ENCODE data around the gene SPINK4.

SPINK4 gene

DNA sequence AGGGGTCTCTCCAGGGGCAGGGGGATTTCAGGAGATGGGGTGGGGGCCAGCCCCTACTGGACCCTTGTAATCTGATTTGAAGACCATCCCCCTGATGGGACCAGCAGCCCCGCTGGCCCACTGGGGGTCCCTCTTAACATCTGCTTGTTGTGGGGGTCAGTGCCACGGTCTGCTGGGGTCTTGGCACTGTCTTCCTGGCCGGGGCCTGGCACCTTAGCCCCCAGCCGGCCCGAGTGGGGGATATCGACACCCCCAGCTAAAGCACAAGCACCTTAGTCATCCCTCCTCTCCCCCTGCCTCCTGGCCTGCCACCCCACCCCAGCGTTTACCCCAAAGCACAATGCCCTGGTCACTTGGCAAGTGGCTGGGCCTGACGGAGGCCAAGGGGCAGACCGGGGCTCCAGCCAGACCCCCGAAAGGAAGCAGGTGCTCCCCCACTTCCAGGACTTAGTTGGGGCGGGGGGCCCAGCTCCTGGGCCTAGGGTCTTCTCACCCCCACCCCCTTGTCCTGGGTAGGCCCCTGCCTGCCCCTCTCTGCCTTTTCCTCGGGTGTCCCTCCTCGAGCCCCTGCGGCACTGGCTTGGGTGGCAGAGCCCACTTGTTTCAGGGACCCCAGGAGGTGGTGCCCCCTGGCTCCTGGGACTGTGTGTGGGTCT is 49.0 kb downstream of the SPINK4 start:
- peak; percentile 7 for DNase-seq
- peaks cover 8% of the 10 kb centered on the region for H3K36me3 Mint-ChIP-seq (ENCODE audit: low read depth)
- H3K27ac Mint-ChIP-seq: no peak overlapping the region
- TF ChIP-seq, protein P1, sequence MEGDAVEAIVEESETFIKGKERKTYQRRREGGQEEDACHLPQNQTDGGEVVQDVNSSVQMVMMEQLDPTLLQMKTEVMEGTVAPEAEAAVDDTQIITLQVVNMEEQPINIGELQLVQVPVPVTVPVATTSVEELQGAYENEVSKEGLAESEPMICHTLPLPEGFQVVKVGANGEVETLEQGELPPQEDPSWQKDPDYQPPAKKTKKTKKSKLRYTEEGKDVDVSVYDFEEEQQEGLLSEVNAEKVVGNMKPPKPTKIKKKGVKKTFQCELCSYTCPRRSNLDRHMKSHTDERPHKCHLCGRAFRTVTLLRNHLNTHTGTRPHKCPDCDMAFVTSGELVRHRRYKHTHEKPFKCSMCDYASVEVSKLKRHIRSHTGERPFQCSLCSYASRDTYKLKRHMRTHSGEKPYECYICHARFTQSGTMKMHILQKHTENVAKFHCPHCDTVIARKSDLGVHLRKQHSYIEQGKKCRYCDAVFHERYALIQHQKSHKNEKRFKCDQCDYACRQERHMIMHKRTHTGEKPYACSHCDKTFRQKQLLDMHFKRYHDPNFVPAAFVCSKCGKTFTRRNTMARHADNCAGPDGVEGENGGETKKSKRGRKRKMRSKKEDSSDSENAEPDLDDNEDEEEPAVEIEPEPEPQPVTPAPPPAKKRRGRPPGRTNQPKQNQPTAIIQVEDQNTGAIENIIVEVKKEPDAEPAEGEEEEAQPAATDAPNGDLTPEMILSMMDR (IDR thresholded peaks at IDR 0.05): no peak
- no peaks in the 10 kb centered on the region for H3K9me3 Mint-ChIP-seq
- H3K4me3 Mint-ChIP-seq: no peak overlapping the region
- H3K4me1 Mint-ChIP-seq: peaks cover 30% of the 10 kb centered on the region
- H3K27me3 Mint-ChIP-seq (ENCODE audit: low read depth, poor library complexity): no peaks in the 10 kb centered on the region

DNA sequence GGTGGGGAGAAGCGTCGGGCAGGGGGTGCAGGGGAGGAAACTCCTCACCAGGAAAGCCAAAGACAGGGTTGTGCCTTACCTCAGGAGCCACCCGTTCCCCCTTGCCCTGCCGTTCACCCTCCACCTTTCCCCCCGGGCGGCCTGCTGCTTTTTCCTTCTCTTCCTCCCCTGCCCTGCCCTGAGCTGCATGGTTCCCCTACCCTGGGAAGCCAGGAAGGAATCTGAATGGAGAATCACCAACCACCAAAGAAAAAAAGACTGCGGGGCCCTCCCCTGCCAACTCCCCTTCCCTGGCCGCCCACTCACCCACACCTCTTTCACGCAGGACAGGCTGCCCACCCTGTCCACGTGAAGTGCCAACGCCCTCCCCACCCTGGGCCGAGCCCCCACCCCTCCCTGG is 49.5 kb downstream of the SPINK4 start:
- Mint-ChIP-seq H3K27me3 (ENCODE audit: low read depth, poor library complexity) (no peaks in the 10 kb centered on the region), H3K36me3 (ENCODE audit: low read depth) (peaks cover 11% of the 10 kb centered on the region), H3K9me3 (no peaks in the 10 kb centered on the region), H3K4me3 (peak overlapping the region; percentile 97), H3K27ac (peak overlapping the region; percentile 99), H3K4me1 (peaks cover 31% of the 10 kb centered on the region)
- TF ChIP-seq, protein P1 (IDR thresholded peaks at IDR 0.05): no peak
- peak; percentile 13 for DNase-seq

DNA sequence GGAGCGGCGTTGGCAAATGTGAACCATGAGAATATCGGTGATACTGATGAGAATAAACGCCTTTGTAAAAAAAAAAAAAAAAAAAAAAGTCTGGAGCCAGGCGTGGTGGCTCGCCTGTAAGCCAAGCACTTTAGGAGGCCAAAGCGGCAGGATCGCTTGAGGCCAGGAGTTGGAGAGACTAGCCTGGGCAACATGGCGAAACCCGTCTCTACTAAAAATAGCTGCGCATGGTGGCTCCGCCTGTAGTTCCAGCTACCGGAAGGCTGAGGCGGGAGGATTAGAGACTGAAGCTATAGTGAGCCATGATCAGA is 49.9 kb downstream of the SPINK4 start:
- H3K9me3 Mint-ChIP-seq: no peaks in the 10 kb centered on the region
- peak overlapping the region; percentile 97 for H3K4me3 Mint-ChIP-seq
- H3K4me1 Mint-ChIP-seq: peaks cover 35% of the 10 kb centered on the region
- H3K27me3 Mint-ChIP-seq (ENCODE audit: low read depth, poor library complexity): no peaks in the 10 kb centered on the region
- peak overlapping the region; percentile 99 for H3K27ac Mint-ChIP-seq
- H3K36me3 Mint-ChIP-seq (ENCODE audit: low read depth): peaks cover 15% of the 10 kb centered on the region
- DNase-seq: no peak
- TF ChIP-seq, protein P1 (IDR thresholded peaks at IDR 0.05): no peak

DNA sequence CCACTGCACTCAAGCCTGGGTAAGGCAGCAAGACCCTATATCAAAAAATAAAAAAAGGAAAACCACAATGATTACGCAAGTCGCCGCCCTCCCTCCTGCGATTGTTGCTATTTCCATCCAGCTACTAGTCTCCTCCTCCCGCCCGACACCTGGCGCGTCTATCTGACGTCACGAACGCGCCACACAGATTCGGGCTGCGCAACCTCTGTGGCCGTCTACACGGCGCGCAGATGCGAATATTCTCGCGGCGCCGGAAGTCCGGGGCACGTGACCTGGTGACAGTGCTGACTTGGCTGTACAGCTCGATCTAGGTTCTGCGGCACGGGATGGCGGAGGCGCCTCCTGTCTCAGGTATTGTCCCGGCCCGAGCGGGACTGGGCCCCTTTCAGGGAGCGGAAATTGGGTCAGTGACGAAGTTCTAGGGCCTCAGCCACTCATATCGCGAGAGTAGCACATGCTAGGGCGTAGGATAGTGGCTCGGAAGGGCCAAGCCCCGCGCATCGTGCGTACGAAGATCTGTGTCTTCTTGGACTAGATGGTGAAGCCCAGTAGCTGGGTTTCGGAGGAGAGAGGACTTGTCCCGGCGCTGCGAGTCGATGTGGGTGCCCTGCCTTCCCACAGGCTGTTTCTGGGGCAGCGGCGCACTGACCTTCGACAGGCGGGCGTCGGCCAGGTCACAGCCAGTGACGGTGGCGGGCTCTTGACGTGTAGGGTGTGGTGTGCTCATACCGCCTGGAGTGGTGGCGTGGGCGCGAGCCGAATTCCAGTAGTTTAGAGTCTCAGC is 50.5 kb downstream of the SPINK4 start, which contains the start of gene NFX1:
Gene NFX1 (plus strand): TSS at position 270 of the 784 bp plus-strand sequence. CDS start 57 bp downstream, at position 327.
- Mint-ChIP-seq H3K4me3 (peak within 1 kb of the TSS; percentile 97), H3K27me3 (ENCODE audit: low read depth, poor library complexity) (no peaks in the 10 kb centered on the region), H3K27ac (peak within 1 kb of the TSS; percentile 99), H3K9me3 (no peaks in the 10 kb centered on the region), H3K4me1 (peaks cover 35% of the 10 kb centered on the region), H3K36me3 (ENCODE audit: low read depth) (peaks cover 18% of the 10 kb centered on the region)
- DNase-seq: peak; percentile 94
- TF ChIP-seq, protein P1 (IDR thresholded peaks at IDR 0.05): no peak

DNA sequence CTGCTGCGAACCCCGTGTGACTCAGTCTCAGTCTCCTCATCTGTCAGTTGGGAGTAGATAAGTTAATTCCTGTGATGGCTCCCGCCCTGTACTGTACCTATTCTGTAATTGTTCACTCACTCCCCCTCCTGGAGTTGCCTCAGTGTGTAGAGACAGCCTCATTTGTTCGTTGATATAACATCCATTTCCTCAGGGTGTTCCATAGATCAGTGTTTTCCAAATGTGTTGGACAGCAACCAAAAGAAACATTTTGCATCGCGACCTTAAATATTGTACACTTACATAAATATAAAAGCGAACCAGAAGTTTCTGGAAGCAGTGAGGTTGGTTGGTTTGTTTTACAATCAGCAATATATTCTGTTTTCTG is 51.0 kb downstream of the SPINK4 start:
- TF ChIP-seq, protein P1 (IDR thresholded peaks at IDR 0.05): no peak
- Mint-ChIP-seq H3K27me3 (ENCODE audit: low read depth, poor library complexity) (no peaks in the 10 kb centered on the region), H3K9me3 (no peaks in the 10 kb centered on the region), H3K4me1 (peaks cover 35% of the 10 kb centered on the region), H3K27ac (peak overlapping the region; percentile 99), H3K36me3 (ENCODE audit: low read depth) (peaks cover 23% of the 10 kb centered on the region), H3K4me3 (peak overlapping the region; percentile 97)
- DNase-seq: no peak

Measured in nephron progenitor cell (in vitro differentiated cells).